ENCODE measurements around the gene C18orf63. TPM values are rescaled to one million over a fixed set of nuclear protein-coding genes. Genes with fewer than 3 reads are reported as not detected.
"Not testable (repeated sequence)": the region's sequence is repeated elsewhere in the genome, so short reads cannot be mapped to it uniquely, and the experiment has no call there.

C18orf63 gene
- total RNA-seq, 1 experiment from 2014 or later: not detected

DNA sequence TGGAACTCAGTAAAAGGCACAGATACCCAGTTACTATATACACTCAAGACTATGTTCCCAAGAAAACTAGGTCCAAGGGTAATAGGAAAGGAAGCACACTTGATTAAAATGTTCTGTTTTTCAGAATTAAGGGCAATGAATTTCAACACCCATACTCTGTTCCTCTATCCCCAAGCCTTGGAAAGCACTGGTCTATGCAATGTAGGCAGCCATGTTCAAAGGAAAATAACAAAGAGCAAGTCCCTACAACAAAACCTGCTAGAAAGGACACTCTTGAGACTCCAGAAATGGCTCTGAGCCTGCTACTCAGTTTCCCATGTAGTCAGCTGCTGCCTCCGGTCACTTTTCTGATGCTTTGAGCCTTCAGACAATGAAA is 30.7 kb upstream of the C18orf63 start:
- DNase-seq (ENCODE audit: low read depth, low spot score): no peak
- Histone ChIP-seq H3K4me1 (ENCODE audit: control insufficient read depth in 1 of 2, insufficient read depth in 2 of 2, low read length in 2 of 2) (peaks cover 4 to 6% of the 10 kb centered on the region in 2 experiments; a peak in 2 of 4 replicates), H3K9me3 (ENCODE audit: control insufficient read depth in 1 of 2, insufficient read depth in 1 of 2, low read depth in 1 of 2, low read length in 2 of 2) (no peaks in the 10 kb centered on the region), H4K20me1 (ENCODE audit: insufficient read depth) (no peaks in the 10 kb centered on the region), H3K4me2 (ENCODE audit: low read length) (no peak overlapping the region), H3K9ac (ENCODE audit: low read length) (no peak overlapping the region), H3K4me3 (replicated peaks in 1 of 2; ENCODE audit: low read depth in 1 of 2, low read length in 2 of 2) (no peak overlapping the region), H3K27me3 (ENCODE audit: insufficient read depth, low read length) (no peaks in the 10 kb centered on the region), H3K9me2 (ENCODE audit: insufficient read depth) (no peaks in the 10 kb centered on the region), H3K79me2 (ENCODE audit: insufficient read depth, low read length) (no peaks in the 10 kb centered on the region), H3K36me3 (ENCODE audit: control insufficient read depth in 1 of 2, insufficient read depth in 2 of 2, low read length in 2 of 2) (no peaks in the 10 kb centered on the region; a peak in 1 of 4 replicates), H2AFZ (ENCODE audit: low read depth, low read length, poor library complexity, severe bottlenecking) (no peak overlapping the region), H3K27ac (ENCODE audit: low read depth, low read length) (no peak overlapping the region)
- ChIA-PET POLR2A (no interaction called here), RAD21 (ENCODE audit: low non-redundant PET in 1 of 2, low total read pairs in 2 of 2, uncharacterized antibody in 2 of 2, unreplicated experiment in 2 of 2) (no interaction called here), CTCF (no interaction called here)
- intact Hi-C loops (cut with micrococcal nuclease): loop anchor here (5.0 kb wide), 1 partner anchor 88 kb away; no protein-coding TSS in a partner anchor
- no peak for ATAC-seq
- no TSS peak for BruUV-seq (replicated peaks)
- TF ChIP-seq JUND (IDR thresholded peaks at IDR 0.05) (no peak), ZFX (IDR thresholded peaks at IDR 0.05) (no peak), RAD21 (IDR thresholded peaks at IDR 0.05; ENCODE audit: low read depth) (no peak), EZH2 (IDR thresholded peaks at IDR 0.05) (no peak), CEBPB (IDR thresholded peaks at IDR 0.05; ENCODE audit: low read depth) (no peak), YY1 (IDR thresholded peaks at IDR 0.05; ENCODE audit: extremely low read depth, insufficient replicate concordance, low read depth, low read length) (no peak), SP1 (IDR thresholded peaks at IDR 0.05; ENCODE audit: low read depth) (no peak), ZNF274 (IDR thresholded peaks at IDR 0.05; ENCODE audit: low read depth, low read length) (no peak), SIN3A (IDR thresholded peaks at IDR 0.05; ENCODE audit: low read depth) (no peak), EGR1 (IDR thresholded peaks at IDR 0.05; ENCODE audit: low read depth) (no peak)
- TF ChIP-seq, protein P1, sequence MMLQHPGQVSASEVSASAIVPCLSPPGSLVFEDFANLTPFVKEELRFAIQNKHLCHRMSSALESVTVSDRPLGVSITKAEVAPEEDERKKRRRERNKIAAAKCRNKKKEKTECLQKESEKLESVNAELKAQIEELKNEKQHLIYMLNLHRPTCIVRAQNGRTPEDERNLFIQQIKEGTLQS (IDR thresholded peaks at IDR 0.05): no peak
- TF ChIP-seq, protein P2, sequence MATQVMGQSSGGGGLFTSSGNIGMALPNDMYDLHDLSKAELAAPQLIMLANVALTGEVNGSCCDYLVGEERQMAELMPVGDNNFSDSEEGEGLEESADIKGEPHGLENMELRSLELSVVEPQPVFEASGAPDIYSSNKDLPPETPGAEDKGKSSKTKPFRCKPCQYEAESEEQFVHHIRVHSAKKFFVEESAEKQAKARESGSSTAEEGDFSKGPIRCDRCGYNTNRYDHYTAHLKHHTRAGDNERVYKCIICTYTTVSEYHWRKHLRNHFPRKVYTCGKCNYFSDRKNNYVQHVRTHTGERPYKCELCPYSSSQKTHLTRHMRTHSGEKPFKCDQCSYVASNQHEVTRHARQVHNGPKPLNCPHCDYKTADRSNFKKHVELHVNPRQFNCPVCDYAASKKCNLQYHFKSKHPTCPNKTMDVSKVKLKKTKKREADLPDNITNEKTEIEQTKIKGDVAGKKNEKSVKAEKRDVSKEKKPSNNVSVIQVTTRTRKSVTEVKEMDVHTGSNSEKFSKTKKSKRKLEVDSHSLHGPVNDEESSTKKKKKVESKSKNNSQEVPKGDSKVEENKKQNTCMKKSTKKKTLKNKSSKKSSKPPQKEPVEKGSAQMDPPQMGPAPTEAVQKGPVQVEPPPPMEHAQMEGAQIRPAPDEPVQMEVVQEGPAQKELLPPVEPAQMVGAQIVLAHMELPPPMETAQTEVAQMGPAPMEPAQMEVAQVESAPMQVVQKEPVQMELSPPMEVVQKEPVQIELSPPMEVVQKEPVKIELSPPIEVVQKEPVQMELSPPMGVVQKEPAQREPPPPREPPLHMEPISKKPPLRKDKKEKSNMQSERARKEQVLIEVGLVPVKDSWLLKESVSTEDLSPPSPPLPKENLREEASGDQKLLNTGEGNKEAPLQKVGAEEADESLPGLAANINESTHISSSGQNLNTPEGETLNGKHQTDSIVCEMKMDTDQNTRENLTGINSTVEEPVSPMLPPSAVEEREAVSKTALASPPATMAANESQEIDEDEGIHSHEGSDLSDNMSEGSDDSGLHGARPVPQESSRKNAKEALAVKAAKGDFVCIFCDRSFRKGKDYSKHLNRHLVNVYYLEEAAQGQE (IDR thresholded peaks at IDR 0.05; ENCODE audit: low read depth): no peak
- TF ChIP-seq, protein P3, sequence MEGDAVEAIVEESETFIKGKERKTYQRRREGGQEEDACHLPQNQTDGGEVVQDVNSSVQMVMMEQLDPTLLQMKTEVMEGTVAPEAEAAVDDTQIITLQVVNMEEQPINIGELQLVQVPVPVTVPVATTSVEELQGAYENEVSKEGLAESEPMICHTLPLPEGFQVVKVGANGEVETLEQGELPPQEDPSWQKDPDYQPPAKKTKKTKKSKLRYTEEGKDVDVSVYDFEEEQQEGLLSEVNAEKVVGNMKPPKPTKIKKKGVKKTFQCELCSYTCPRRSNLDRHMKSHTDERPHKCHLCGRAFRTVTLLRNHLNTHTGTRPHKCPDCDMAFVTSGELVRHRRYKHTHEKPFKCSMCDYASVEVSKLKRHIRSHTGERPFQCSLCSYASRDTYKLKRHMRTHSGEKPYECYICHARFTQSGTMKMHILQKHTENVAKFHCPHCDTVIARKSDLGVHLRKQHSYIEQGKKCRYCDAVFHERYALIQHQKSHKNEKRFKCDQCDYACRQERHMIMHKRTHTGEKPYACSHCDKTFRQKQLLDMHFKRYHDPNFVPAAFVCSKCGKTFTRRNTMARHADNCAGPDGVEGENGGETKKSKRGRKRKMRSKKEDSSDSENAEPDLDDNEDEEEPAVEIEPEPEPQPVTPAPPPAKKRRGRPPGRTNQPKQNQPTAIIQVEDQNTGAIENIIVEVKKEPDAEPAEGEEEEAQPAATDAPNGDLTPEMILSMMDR (IDR thresholded peaks at IDR 0.05 in 2 of 3, conservative IDR thresholded peaks at IDR 0.05 in 1 of 3; ENCODE audit: borderline replicate concordance in 1 of 3, insufficient read depth in 1 of 3, low read depth in 2 of 3, low read length in 2 of 3): no peak

DNA sequence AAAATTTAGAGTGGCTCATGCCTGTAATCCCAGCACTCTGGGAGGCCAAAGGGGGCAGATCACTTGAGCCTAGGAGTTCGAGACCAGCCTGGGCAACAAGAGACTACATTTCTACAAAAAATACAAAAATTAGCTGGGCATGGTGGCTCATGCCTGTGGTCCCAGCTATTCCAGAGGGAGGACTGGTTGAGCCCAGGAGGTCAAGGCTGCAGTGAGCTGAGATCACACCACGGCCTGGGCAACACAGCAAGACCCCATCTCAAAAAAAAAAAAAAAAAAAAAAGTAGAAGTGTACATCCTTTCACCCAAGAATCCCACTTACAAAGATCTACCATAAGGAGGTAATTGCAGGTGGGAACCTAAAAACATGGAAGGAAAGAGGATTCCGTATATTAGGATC is 30.1 kb upstream of the C18orf63 start:
- H3K9ac ChIP-seq (ENCODE audit: low read length); RAD21 ChIA-PET (ENCODE audit: low non-redundant PET in 1 of 2, low total read pairs in 2 of 2, uncharacterized antibody in 2 of 2, unreplicated experiment in 2 of 2); H3K4me2 ChIP-seq (ENCODE audit: low read length); H3K9me3 ChIP-seq (ENCODE audit: control insufficient read depth in 1 of 2, insufficient read depth in 1 of 2, low read depth in 1 of 2, low read length in 2 of 2); H3K79me2 ChIP-seq (ENCODE audit: insufficient read depth, low read length); H3K9me2 ChIP-seq (ENCODE audit: insufficient read depth); H3K27me3 ChIP-seq (ENCODE audit: insufficient read depth, low read length); H2AFZ ChIP-seq (ENCODE audit: low read depth, low read length, poor library complexity, severe bottlenecking); ATAC-seq; CTCF ChIA-PET; H3K4me1 ChIP-seq (ENCODE audit: control insufficient read depth in 1 of 2, insufficient read depth in 2 of 2, low read length in 2 of 2); H3K4me3 ChIP-seq (replicated peaks in 1 of 2; ENCODE audit: low read depth in 1 of 2, low read length in 2 of 2); H3K36me3 ChIP-seq (ENCODE audit: control insufficient read depth in 1 of 2, insufficient read depth in 2 of 2, low read length in 2 of 2); BruUV-seq (replicated peaks); POLR2A ChIA-PET; H4K20me1 ChIP-seq (ENCODE audit: insufficient read depth); DNase-seq (ENCODE audit: low read depth, low spot score); H3K27ac ChIP-seq (ENCODE audit: low read depth, low read length): not testable (repeated sequence)
- intact Hi-C loops (cut with micrococcal nuclease): loop anchor here (5.0 kb wide), 1 partner anchor 88 kb away; no protein-coding TSS in a partner anchor

Measured in HCT116 (cell line).